HG03469 (cell line): ENCODE results near the gene SSTR5.

Experiments
- ATAC-seq: cut with Tn5 transposase; IDR thresholded peaks from one replicate; pipeline ENCODE4 v1.9.1; 2021; ENCODE audit warnings: mild to moderate bottlenecking, moderate library complexity, moderate number of reproducible peaks; ENCODE audit not compliant: unreplicated experiment

Gene SSTR5

GRCh38 chr16:1039762-1040161 is 32.8 kb upstream of the SSTR5 start:
- ATAC-seq, result no peak

DNA sequence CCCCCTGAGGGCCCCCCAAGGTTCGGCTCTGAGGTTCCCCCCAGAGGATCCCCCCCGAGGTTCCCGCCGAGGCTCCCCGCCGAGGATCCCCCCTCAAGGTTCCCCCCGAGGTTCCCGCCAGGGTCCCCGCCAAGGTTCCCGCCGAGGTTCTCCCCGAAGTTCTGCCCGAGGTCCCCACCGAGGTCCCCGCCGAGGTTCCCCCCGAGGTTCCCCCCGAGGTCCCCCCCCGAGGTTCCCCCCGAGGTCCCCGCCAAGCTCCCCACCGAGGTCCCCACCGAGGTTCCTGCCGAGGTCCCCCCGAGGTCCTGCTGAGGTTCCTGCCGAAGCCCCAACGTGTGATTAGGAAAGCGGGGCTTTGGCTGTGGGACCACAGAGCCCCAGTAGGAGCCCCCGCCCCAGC is 32.2 kb upstream of the SSTR5 start:
- no peak for ATAC-seq

DNA sequence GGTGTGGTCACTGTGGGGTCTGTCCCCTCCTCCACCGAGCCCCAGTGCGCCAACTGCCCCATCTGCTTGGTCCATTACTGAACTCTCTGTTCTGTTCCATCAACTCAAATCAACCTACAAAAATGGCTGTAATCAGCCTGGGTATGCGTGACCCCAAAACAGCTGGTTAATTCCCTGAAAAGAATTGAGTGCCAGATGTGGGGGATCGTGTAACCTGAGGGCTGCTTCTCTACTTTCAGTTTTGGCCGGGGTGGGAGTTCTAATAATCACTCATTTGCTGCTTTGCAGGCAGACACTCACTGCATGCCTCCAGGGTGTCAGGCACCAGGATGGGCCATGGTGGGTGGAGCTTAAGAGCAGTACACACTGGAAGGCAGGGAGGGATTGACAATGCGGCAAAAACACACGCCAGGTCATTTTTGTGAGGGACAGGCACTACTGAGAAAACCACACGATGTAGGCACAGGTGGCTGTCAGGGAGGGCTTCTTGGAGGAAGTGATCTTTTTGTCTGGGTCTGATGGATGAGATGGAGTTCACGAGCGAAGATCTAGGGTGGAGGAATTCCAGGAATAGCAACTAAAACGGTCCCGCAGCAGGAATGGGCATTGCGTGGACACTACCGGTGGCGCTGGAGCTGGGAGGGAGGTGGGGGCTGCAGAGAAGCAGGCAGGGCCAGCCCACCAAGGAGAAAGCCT is 30.4 kb upstream of the SSTR5 start:
- ATAC-seq, result no peak

- ATAC-seq, result no peak
Observed at GRCh38 chr16:1042866-1043265, 29.7 kb upstream of the SSTR5 start.

DNA sequence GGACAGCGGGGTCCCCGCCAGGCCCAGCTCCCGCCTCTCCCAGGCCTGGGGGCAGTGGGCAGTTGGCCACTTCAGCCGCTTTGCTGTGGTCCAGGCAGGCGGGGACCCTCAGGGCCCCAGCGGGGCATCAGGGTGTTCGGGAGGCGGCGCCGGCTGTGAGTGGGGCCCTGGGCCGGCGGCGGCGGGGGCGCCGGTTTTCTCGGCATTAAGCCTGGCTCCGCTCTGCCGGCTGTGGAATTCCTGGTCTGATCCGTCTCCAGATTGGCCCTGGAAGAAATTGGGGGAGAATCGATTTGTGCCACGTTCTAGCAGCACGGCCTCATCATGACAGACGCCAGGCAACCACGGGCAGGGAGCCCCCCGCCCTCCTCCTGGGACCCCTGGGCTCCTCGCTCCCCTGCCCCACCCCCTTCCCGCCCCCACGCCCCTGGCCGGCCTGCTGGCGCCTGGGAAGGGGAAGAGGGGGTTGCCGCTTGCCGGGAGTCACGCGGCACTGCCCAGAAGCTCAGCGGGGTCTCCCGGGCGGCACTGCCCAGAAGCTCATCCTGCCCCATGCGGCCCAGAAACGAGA is 28.6 kb upstream of the SSTR5 start:
- no peak for ATAC-seq

GRCh38 chr16:1044460-1045309 is 27.9 kb upstream of the SSTR5 start:
- ATAC-seq, result no peak

DNA sequence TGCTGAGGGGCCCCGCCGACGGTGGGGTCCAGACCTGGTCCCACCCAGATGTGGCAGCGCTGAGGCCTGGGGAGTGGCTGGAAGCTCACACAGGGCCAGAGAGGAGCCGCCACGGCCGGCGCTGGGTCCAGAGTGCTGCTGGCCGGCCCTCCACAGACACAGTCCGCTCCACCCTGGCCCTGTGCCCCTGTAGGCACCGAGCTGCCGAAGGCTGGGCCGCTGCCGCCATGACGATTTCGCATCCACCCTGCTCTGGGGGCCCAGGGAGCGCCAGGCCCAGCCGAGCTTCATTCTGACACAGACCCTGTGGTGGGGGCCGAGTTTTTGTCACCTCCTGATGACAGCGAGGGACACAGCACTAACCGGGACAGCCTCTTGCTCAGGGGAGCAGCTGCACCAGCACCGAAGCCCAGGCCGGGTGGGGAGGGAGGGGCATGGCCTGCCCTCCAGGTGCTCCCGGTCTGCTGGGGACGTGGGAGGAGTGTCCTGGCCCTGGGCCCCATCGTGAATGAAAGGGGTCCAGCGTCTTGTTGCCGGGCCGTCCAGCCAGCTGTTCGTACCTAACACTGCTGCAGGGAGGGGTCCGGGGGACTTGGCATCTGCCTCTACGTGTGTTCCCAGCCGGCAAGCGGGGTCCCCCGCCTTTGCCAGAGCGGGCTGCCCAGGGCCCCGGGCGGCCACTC is 27.1 kb upstream of the SSTR5 start:
- no peak for ATAC-seq

DNA sequence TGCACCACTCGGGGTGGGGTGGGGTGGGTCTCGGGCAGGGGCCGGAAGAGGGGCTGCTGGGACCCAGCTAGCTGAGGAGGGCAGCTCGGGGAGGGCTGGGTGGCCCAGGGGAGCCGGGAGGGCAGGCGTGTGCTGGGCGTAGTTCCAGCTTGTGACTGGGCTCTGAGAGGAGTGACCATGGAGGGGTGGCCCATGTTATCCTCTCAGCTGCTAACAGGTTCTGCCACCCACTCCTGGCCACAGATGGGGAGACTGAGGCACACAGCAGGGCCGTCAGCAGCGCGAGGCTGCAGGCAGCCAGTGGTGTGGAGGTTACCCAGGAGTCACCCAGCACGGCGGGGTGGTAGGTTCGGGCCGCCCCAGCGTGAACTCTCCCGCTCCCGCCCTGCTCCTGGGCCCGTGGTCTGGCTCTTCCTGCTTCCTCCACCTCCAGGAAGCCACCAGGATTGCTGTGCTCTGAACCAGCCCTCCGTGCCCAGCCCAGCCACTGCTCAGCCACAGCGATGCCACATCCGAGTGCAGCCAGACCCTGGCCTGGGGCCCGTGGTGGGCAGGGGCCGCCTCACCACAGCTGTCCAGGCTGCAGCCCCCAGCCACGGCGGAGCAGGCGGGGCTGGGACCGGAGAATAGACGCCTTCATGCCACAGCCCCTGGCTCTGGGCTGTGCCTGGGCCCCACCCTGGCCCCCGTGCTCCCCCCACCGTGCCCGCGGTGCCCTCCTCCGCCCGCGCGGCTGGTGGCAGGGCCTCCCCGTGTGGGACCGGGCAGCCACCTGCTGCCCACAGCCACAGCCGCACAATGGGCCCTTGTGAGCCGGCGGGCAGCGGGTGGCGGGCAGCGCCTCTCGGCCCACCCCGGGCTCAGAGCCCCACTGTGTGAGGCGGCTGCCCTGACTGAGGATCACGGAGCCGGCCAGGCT is 26.3 kb upstream of the SSTR5 start:
- no peak for ATAC-seq

- no peak for ATAC-seq
Observed at GRCh38 chr16:1047123-1047522, 25.4 kb upstream of the SSTR5 start.

DNA sequence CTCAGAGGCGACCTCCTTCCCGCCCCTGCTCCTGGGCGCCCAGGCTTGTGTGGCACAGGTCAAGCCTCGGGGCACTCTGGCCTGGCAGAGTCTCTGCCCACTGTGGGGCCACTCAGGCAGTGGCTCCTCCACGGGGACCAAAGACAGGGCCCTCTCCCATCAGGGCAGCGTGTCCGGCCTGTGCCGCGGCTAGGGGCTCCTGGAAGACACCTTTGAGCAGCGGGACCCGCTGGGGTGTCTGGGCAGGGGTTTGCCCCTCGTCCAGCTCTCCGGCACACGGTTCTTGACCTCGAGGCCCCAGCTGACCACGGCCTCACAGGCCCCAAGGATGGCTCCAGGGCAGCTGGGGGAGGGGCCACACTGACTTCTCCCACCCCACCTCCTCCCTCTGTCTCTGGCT is 24.7 kb upstream of the SSTR5 start:
- ATAC-seq, result no peak

GRCh38 chr16:1048442-1049112 is 24.0 kb upstream of the SSTR5 start:
- no peak for ATAC-seq

GRCh38 chr16:1049113-1049975 is 23.2 kb upstream of the SSTR5 start:
- ATAC-seq, result no peak

DNA sequence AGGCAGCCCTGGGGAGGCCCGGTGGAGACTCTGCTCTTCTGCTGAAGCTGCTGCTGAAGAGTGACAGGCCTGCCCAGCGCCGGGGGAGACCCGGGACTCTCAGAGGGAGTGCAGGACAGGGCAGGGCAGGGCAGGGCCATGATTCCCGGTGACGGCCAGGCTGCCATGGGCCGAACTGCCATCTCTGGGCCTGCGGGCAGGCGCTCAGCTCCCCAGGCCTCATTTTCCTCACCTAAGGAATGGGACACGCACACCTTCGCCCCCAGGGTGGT is 22.6 kb upstream of the SSTR5 start:
- ATAC-seq, result no peak

GRCh38 chr16:1050516-1050915 is 22.0 kb upstream of the SSTR5 start:
- ATAC-seq, result no peak

- no peak for ATAC-seq
Observed at GRCh38 chr16:1050921-1051320, 21.6 kb upstream of the SSTR5 start.

- no peak for ATAC-seq
Observed at GRCh38 chr16:1051446-1051845, 21.1 kb upstream of the SSTR5 start.

GRCh38 chr16:1052721-1053120 is 19.8 kb upstream of the SSTR5 start:
- ATAC-seq, result no peak

- no peak for ATAC-seq
Observed at GRCh38 chr16:1053121-1053521, 19.4 kb upstream of the SSTR5 start.

- no peak for ATAC-seq
Observed at GRCh38 chr16:1053700-1054368, 18.7 kb upstream of the SSTR5 start.
